Activated CD4-positive, CD25-positive, alpha-beta regulatory T cell treated with anti-CD3 and anti-CD28 coated beads, Interleukin-2, amount 50 U/mL, for 16 hours (primary cell): ENCODE measurements around the gene HILPDA.
"Not testable (repeated sequence)": the region's sequence is repeated elsewhere in the genome, so short reads cannot be mapped to it uniquely, and the experiment has no call there.

Source experiments
- DNase-seq: peaks from one replicate; pipeline ENCODE4 v3.0.0-alpha.2; 2020; ENCODE audit warnings: low read depth, low spot score

HILPDA gene

DNA sequence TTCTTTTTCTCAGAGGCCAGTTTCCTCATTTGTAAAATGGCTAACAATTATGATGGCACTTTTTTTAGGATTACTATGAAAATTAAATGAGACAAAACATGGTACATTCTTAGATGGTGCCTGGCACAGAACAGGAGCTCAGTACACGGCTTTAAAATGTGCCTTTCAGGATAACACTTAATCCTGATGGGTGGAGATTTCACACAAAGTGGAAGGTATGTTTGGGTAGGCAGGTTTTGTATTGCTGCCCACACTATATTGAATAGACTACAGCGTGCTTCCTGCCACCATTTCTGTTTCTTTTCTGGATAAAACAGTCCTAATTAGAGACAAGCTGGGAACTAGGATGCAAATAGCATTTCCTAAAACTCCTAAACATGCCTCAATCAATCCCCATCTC lies 23.9 kb upstream of the HILPDA start:
- DNase-seq, result no peak

DNA sequence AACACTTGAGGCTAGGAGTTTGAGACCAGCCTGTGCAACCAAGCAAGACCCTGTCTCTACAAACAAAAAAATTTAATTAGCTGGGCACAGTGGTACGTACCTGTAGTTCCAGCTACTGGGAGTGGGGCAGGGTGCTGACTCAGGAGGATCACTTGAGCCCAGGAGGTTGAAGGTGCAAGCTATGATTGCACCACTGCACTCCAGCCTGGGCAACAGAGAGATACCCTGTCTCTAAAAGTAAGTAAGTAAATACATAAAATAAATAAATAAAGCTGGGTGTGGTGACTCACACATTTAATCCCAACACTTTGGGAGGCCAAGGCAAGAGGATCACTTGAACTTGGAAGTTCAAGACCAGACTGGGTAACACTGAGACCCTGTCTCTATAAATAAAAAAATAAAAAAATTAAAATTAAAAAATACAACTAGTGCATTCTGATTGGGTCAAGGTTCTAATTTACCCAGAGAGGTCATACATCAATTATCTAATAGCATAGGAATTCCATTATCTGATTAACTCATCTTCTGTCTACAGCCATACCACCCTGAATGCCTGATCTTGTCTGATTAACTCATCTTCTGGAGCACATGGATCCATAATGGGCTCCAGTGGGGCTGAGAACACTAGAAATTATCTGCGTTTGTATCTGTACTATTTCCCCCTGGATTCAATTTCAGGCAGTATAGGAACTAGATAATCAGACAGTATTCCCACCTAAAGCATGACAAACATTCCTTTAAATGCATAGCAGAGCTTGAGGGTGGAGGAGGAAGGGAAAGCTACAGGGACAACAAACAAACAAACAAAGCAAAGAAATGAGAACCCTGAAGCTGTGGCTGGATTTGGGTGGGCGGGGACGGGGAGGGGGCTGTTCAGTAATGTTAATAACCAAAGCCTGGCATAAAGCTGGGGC lies 21.0 kb upstream of the HILPDA start:
- DNase-seq, result no peak

DNA sequence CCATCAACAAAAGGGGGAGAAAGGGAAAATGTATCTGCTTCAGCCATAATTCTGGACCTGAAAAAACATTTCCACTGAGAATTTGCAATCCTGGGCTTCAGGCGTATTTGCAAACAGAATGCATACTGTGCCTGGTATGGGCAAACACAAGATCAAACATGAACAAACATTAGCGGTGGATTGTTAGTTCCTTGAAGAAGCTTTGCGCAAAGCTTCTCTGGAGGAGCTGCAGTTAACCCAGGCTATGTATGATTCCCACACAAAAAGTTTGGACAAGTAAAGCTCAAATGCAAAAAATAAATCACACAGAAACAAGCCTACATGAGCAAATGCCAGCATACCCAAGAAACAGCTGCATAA lies 20.4 kb upstream of the HILPDA start:
- DNase-seq, result no peak

DNA sequence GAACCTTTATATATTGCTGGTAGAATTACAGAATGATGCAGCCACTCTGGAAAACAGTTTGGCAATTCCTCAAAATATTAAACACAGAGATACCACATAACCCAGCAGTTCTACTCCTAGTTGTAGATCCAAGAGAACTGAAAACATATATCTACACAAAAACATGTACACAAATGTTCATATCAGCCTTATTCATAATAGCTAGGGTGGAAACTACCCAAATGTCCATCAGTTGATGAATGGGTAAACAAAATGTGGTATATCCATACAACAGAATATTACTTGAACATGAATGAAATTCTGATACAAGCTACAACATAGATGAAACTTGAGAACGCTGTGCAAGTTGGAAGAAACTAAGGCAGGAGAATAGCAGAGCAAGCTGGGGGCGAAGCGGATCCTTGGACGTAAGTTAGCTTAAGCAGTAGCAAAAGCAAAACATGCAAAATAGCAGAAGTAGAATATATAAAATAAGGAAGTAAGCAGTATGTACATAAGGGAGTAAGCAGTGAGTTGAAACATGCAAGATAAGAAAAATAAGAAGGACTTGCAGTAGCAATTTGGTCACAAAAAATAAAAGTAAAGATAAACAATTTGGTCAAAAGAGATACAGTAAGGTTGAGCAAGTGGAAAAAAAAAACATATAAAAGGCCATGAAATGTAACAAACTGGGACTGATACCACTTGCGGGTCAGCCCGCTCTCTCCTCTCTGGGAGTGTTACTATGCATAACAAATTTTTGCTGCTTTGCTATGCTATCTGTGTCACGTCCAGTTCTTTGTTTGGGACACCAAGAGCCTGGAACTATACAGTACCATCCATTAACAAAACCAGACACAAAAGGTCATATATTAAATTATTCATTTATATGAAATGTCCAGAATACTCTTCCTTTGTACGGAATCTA lies 18.0 kb upstream of the HILPDA start:
- no peak for DNase-seq

DNA sequence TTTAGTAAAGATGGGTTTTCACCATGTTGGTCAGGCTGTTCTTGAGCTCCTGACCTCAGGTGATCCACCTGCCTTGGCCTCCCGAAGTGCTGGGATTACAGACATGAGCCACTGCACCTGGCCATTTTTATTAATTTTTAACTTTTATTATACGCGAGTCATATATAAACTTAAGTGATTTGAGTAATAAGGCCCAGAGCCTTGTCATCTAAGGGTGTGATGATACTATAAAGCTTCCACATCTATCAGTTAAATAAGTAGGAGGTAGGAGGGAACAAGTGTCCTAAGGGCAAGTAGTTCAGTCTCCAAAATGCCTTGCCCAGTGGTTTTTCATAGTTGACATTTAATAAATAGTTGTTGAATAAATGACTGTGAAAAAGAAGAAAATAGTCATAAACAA lies 13.3 kb upstream of the HILPDA start:
- DNase-seq, result no peak

DNA sequence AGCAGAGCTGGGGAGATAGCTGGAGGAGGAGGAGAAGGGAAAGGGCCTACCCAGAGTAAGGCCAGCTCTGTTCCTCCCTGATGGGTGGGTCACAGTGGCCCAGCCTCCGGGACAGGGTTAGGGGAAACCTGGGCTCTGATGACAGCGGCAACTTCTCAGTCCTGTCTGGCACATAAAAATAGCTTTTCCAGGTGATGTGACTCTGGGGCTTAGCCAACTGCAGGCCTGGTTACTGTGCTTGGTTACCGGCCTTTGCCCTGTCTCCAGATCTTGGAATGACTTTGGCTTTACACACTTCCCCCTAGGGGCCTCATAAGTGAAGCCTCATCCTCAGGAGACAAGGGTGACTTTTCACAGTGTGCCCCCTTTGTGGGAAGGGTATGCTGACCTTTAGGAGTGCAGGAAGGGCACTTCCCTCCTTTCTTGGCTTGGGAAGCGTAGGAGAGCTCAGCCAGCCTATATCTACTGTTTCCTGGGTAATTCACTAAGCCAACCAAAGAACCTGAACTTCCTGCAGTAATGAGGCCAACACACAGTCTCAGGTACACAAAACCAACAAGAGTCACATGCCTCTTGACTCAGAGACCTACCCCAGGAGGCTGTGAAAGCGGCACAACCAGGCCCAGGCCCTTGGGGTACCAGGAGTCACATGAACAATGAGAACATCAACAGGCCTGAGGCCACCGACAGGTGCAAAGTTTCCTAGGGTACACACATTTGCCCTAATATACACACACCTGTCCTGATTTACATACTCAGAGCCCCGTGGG lies 11.7 kb upstream of the HILPDA start:
- no peak for DNase-seq

DNA sequence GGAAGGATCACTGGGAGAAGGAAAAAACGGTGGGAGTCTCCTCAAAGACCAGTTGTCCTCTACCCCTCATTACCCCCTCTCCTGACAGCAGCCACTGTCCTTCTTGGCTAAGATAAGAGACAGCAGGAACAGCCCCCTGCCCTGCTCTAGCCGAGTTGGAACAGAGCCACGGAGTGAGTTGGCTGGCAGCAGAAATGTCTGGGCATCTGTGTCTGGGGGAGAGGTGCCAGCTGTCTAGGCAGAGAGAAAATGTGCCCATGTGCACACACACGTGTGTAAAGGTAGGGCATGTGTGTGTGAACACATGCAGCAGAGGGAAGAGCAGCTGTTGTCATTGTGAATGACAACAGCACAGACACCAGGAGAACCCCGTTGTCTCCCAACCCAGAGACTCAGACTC lies 9.4 kb upstream of the HILPDA start:
- no peak for DNase-seq

DNA sequence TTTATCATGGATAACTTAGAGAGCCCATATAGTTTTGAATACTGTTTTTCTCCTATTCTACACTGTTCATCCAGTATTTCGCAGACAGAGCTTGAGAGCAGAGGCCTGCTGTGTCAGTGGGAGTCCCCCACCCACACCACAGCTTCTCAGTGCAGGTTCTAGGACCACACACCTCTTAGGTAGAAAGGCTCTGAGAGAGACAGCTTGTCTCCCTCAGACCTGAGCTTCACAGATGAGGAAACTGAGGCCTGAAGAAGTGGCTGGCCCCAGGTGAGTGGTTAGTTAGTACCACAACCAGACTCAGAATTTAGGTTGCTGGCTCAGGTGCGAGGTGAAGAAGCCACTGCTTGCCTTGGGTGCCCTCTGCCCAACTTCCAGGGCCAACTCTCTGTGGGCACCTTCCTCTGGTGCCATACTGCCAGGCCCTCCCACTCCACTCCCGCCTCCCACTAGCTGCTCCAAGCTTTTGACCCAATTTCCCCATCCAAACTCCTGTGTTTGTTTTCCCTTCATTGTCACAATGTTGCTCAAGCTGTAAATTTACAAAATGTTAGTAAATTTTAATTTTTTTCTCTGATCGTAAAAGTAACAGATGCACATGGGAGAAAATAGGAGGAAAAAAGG lies 7.6 kb upstream of the HILPDA start:
- DNase-seq, result no peak

DNA sequence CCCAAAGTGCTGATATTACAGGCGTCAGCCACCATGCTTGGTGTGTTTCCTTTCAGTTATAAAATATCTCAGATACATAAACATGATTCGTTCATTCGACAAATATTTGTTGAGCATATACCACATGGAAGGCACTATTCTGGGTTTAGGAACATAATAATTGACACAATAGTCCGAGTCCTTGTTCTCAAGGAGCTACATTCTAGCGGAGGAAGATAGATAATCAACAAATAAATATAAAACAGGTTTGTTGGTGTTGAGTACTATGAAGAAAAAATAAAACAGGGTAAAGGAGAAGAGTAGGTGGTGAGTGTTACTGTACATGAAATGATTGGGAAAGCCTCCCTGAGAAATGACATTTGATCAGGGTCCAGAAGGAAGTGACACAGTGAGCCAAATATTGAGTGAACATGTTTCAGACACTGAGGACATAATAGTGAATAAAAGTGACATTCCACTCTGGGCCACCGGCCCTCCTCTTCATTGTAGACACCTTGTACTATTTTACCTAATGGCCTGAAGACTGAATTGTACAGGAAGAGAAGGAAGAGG lies 6.9 kb upstream of the HILPDA start:
- no peak for DNase-seq

DNA sequence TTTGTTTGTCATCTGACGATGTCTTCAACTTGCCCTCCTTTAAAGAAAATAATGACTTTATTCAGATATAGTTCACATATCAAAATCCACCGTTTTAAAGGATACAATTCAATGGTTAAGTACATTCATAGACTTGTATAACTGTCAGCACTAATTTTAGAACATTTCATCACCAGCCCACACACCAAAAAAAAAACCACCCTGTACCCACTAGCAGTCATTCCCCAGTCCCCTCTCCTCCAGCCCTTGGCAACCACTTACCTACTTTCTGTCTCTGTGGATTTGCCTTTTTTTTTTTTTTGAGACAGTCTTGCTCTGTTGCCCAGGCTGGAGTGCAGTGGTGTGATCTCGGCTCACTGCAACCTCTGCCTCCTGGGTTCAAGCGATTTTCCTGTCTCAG lies 5.3 kb upstream of the HILPDA start:
- DNase-seq, result no peak

DNA sequence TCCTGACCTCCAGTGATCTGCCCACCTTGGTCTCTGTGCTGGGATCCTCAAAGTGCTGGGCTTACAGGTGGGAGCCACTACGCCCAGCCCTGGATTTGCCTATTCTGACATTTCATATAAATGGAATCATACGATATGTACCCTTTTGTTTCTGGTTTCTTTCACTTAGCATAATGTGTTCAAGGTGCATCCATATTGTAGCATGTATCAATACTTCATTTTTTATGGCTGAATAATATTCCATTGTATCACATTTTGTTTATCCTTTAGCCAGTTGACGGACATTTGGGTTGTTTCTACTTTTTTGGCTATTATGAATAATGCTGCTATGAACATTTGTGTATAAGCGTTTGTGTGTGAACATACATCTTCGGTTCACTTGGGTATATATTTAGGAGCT lies 4.8 kb upstream of the HILPDA start:
- no peak for DNase-seq

DNA sequence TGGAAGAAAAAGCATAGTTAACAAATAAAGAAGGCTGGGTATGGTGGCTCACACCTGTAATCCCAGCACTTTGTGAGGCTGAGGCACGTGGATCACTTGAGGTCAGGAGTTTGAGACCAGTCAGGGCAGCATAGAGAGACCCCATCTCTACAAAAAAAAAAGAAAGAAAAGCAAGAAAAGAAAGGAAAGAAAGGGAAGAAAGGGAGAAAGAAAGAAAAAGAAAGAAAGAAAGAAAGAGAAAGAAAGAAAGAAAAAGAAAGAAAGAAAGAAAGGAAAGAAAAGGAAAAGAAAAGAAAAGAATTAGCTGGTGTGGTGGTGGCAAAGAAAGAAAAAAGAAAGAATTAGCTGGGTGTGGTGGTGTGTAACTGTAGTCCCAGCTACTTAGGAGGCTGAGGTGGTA lies 3.1 kb upstream of the HILPDA start:
- no peak for DNase-seq

DNA sequence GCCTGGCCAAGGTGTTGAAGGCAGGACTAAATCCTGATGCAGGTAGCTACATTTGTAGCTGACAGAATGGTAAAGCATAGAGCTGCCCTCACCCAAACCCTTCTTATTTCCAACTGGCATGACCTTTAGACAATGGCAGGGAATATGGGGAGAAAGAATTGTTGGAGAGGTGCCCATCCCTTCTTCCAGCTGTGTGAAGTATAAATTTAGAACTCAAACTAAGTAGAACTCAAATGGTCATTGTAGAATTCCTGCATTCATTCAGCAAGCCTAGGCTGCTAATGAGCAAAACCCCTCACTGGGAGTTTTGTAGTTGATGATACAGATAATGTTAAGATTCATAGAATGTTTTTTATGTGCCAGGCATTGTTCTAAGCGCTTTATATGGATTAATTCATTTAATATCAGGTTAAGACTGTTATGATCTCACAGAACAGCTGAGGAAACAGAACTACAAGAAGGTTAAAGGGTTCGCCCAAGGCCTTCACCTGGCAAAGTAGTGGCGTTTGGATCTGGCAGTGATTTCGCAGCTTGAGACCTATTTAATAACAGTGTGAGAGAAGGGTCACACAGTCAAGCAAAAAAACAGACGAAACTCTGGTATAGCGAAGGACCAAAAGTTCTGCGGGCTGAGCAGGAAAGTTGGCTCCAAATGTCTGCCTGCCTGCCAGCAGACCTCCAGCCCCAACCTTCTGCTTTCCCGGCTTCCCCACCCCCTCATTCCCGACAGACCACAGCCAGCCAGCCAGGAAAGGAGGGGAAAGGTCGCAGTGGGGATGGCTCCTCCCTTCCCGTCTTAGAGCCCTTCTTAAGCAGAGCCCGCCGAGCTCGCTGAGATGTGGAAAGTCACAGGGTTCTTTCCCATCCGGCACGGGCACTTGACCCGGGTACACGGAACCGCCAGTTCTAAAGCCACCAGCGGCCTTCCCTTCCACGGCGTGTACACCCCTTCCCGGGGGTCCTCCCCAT lies 1.6 kb upstream of the HILPDA start:
- DNase-seq, result no peak

DNA sequence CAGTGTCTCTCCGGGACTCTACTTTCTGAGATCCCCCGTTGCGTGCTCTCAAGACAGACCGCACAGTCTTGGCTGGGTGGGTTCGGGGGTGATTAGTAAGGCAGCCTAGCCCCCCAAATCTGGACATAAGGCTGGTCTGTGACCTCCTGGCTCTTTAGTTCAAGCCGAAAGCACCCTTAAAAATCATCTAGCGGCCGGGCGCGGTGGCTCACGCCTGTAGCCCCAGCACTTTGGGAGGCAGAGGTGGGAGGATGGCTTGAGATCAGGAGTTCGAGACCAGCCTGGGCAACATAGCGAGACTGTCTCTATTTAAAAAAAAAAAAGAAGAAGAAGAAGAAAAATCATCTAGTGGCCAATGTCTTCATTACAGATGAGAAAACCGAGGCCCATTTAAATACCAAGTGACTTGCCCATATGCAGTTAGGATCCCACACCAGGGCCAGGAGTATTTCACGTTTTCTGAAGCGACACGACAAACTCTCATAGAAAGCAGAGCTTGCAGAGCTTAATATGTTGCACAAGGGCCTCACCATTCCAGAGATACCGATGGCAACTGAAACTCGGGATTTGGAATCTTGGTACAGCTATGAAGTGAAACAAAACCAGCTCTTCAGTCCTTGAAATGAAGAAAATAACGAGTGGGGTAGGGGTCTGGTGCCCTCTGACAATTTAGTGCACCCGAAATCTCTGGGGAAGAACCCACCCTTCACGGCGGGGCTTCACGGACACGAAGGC lies 703 bp upstream of the HILPDA start:
- DNase-seq, result no peak

DNA sequence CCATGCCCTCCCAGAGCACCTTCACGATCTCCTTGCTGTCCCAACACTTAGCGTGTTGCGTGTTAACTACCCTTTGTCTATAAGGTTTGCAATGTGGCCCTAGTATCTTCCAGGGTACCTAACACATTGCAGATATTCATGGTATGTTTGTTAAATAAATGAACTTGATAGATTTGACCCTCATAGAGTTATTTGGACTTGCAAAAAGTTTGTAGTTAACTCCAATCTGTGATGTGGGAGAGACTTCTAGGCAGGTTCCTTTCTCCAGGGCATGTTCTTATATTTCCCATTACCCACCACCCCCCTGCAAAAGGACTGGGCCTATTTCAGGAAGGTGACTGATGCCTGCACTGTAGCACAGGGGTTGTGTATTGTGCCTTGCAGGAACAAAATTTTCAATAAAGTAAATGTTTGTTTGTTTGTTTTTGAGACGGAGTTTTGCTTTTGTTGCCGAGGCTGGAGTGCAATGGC lies 612 bp downstream of the HILPDA start:
- no peak for DNase-seq

DNA sequence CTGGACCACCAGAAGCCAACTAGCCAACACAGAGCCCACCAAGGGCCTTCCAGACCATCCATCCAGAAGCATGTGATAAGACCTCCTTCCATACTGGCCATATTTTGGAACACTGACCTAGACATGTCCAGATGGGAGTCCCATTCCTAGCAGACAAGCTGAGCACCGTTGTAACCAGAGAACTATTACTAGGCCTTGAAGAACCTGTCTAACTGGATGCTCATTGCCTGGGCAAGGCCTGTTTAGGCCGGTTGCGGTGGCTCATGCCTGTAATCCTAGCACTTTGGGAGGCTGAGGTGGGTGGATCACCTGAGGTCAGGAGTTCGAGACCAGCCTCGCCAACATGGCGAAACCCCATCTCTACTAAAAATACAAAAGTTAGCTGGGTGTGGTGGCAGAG lies 1.7 kb downstream of the HILPDA start:
- DNase-seq, result not testable (repeated sequence)

DNA sequence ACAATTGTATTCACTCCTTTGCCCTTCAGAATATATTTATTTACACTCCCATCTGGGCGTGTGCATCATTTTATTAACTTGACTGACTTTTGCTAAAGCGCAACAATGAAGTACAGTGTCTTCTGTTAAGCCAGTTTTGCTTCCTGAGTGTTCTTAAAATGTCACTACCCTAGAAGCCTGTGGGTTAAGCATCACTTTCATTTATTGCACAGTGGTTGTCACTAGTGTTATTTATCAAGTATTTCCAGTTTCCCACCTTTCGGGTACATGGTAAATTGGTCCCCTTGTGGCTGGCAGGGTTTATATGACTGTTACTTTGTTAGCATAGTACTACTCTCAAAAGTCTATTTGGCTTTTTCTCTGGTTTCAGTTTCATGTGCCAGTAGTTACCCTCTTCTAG lies 3.3 kb downstream of the HILPDA start:
- DNase-seq, result no peak

DNA sequence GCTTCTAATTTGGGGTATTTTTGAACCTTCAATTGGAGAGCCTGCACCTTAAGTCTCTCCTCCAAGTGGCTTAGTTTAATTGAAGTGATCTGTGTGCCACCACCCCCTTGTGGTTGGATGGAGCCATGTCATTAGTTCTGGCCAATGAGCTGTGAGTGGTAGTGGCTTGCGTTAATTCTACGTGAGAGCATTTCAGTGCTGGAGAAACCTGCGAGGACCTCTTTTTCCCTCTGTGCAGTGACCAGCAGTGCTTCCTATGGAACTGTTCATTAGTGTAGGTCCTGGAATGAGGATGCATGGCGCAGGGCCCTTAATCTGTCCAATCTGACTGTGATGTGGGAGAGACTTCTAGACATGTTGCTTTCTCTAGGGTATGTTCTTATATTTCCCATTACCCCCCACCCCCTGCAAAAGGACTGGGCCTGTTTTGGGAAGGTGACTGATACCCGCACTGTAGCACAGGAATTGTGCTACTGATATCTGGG lies 3.8 kb downstream of the HILPDA start:
- peak; percentile 52 for DNase-seq

DNA sequence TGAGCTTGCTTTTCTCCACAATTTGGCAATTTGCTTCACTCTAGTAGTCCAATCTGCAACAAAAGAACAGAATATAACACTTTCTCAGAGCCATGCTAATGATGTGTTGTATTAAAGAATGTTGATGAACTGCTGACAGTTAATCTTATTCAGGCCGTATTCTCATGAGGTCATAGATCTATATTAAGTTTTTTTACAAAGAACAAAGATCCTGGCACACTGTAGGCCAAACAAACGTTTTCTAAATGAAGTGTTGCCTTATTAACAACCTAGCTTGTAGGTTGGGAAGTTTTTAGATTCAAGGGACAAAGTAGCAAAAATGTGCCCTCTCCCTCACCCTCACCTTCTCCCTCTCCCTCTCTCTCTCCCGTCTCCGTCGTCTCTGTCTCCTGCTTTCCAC lies 6.8 kb downstream of the HILPDA start:
- no peak for DNase-seq
